HUES6 (cell line): ENCODE measurements around the gene LARP6.
"Not testable (repeated sequence)": the region's sequence is repeated elsewhere in the genome, so short reads cannot be mapped to it uniquely, and the experiment has no call there.

Experiments used
- H3K27ac ChIP-seq: 2 replicates; pipeline ENCODE4 v1.7.0; 2013; ENCODE audit warnings: low read depth, mild to moderate bottlenecking, low read length, inconsistent platforms
- H3K27me3 ChIP-seq: 2 replicates; pipeline ENCODE4 v1.6.1; 2013; ENCODE audit warnings: low read length; ENCODE audit not compliant: control insufficient read depth, insufficient read depth
- H3K36me3 ChIP-seq: 2 replicates; pipeline ENCODE4 v1.6.1; 2013; ENCODE audit warnings: low read length; ENCODE audit not compliant: control insufficient read depth, insufficient read depth
- H3K4me1 ChIP-seq: 2 replicates; pipeline ENCODE4 v1.6.1; 2013; ENCODE audit warnings: low read length; ENCODE audit not compliant: control insufficient read depth, insufficient read depth
- H3K4me3 ChIP-seq: 2 replicates; pipeline ENCODE4 v1.5.1; 2013; ENCODE audit warnings: low read depth, low read length
- H3K9ac ChIP-seq: one replicate; pipeline ENCODE4 v1.6.1; 2013; ENCODE audit warnings: mild to moderate bottlenecking, low read length
- H3K9me3 ChIP-seq: 2 replicates; pipeline ENCODE4 v1.6.1; 2013; ENCODE audit warnings: low read depth, low read length; ENCODE audit not compliant: control insufficient read depth, insufficient read depth

Gene LARP6

GRCh38 chr15:70826634-70827033 lies 27.3 kb downstream of the LARP6 start:
- no peaks in the 10 kb centered on the region for H3K9me3 ChIP-seq
- H3K36me3 ChIP-seq = 0 out of 2 replicates have a peak, but pooled peaks cover 3% of the 10 kb centered on the region
- H3K27ac ChIP-seq = no peak overlapping the region
- H3K27me3 ChIP-seq = no peaks in the 10 kb centered on the region
- peaks cover 2% of the 10 kb centered on the region for H3K4me1 ChIP-seq
- H3K9ac ChIP-seq = no peak overlapping the region
- no peak overlapping the region for H3K4me3 ChIP-seq

- Histone ChIP-seq H3K27ac (no peak overlapping the region), H3K36me3 (no peaks in the 10 kb centered on the region), H3K4me3 (no peak overlapping the region), H3K9me3 (no peaks in the 10 kb centered on the region), H3K27me3 (no peaks in the 10 kb centered on the region), H3K4me1 (peaks cover 2% of the 10 kb centered on the region), H3K9ac (no peak overlapping the region)
Observed at GRCh38 chr15:70825841-70826240, 28.1 kb downstream of the LARP6 start.

- Histone ChIP-seq H3K27ac (no peak overlapping the region), H3K4me3 (no peak overlapping the region), H3K4me1 (peaks cover 2% of the 10 kb centered on the region), H3K9ac (no peak overlapping the region), H3K27me3 (no peaks in the 10 kb centered on the region), H3K9me3 (peaks cover 8% of the 10 kb centered on the region; the same call in 1 of the 2 replicates), H3K36me3 (no peaks in the 10 kb centered on the region)
Observed at GRCh38 chr15:70823196-70823595, 30.8 kb downstream of the LARP6 start.

GRCh38 chr15:70820214-70820613 lies 33.7 kb downstream of the LARP6 start:
- no peaks in the 10 kb centered on the region for H3K27me3 ChIP-seq
- no peak overlapping the region for H3K27ac ChIP-seq
- no peaks in the 10 kb centered on the region for H3K36me3 ChIP-seq
- no peak overlapping the region for H3K4me3 ChIP-seq
- H3K9ac ChIP-seq = no peak overlapping the region
- H3K9me3 ChIP-seq = peaks cover 8% of the 10 kb centered on the region; the same call in 1 of the 2 replicates
- peaks cover 8% of the 10 kb centered on the region for H3K4me1 ChIP-seq

- 0 out of 2 replicates have a peak, but pooled peaks cover 7% of the 10 kb centered on the region for H3K4me1 ChIP-seq
- H3K36me3 ChIP-seq = no peaks in the 10 kb centered on the region
- no peak overlapping the region for H3K4me3 ChIP-seq
- no peak overlapping the region for H3K27ac ChIP-seq
- no peaks in the 10 kb centered on the region for H3K27me3 ChIP-seq
- no peak overlapping the region for H3K9ac ChIP-seq
- peaks cover 8% of the 10 kb centered on the region; the same call in 1 of the 2 replicates for H3K9me3 ChIP-seq
Observed at GRCh38 chr15:70818580-70818979, 35.4 kb downstream of the LARP6 start.

GRCh38 chr15:70817266-70817665 lies 36.7 kb downstream of the LARP6 start:
- H3K27me3 ChIP-seq = no peaks in the 10 kb centered on the region
- H3K4me3 ChIP-seq = no peak overlapping the region
- H3K27ac ChIP-seq = no peak overlapping the region
- H3K4me1 ChIP-seq = 0 out of 2 replicates have a peak, but pooled peaks cover 7% of the 10 kb centered on the region
- H3K36me3 ChIP-seq = no peaks in the 10 kb centered on the region
- H3K9me3 ChIP-seq = peaks cover 8% of the 10 kb centered on the region; the same call in 1 of the 2 replicates
- H3K9ac ChIP-seq = no peak overlapping the region

- peaks cover 8% of the 10 kb centered on the region; the same call in 1 of the 2 replicates for H3K9me3 ChIP-seq
- H3K27ac ChIP-seq = no peak overlapping the region
- H3K4me1 ChIP-seq = 0 out of 2 replicates have a peak, but pooled peaks cover 7% of the 10 kb centered on the region
- no peak overlapping the region for H3K4me3 ChIP-seq
- no peaks in the 10 kb centered on the region for H3K36me3 ChIP-seq
- H3K9ac ChIP-seq = no peak overlapping the region
- no peaks in the 10 kb centered on the region for H3K27me3 ChIP-seq
Observed at GRCh38 chr15:70815604-70816003, 38.4 kb downstream of the LARP6 start.

GRCh38 chr15:70815011-70815410 lies 38.9 kb downstream of the LARP6 start:
- H3K9ac ChIP-seq, H3K9me3 ChIP-seq, H3K27ac ChIP-seq: not testable (repeated sequence)

GRCh38 chr15:70812827-70813364 lies 41.1 kb downstream of the LARP6 start:
- no peak overlapping the region for H3K4me3 ChIP-seq
- H3K4me1 ChIP-seq = 0 out of 2 replicates have a peak, but pooled peaks cover 7% of the 10 kb centered on the region

More at GRCh38 chr15:70815011-70815410, 38.9 kb downstream of the LARP6 start:
- not testable (repeated sequence) for H3K27me3 ChIP-seq, H3K4me1 ChIP-seq, H3K36me3 ChIP-seq, H3K4me3 ChIP-seq

GRCh38 chr15:70810916-70811578 lies 42.9 kb downstream of the LARP6 start:
- Histone ChIP-seq H3K36me3 (no peaks in the 10 kb centered on the region), H3K27ac (no peak overlapping the region), H3K4me1 (0 out of 2 replicates have a peak, but pooled peaks cover 7% of the 10 kb centered on the region), H3K9ac (no peak overlapping the region), H3K4me3 (no peak overlapping the region), H3K9me3 (no peaks in the 10 kb centered on the region), H3K27me3 (no peaks in the 10 kb centered on the region)

More at GRCh38 chr15:70812827-70813364, 41.1 kb downstream of the LARP6 start:
- Histone ChIP-seq H3K9me3 (no peaks in the 10 kb centered on the region), H3K27me3 (no peaks in the 10 kb centered on the region), H3K9ac (no peak overlapping the region), H3K36me3 (no peaks in the 10 kb centered on the region), H3K27ac (no peak overlapping the region)

GRCh38 chr15:70806992-70807712 lies 46.8 kb downstream of the LARP6 start:
- H3K9me3 ChIP-seq = no peaks in the 10 kb centered on the region
- no peak overlapping the region for H3K4me3 ChIP-seq
- H3K9ac ChIP-seq = no peak overlapping the region
- H3K36me3 ChIP-seq = no peaks in the 10 kb centered on the region
- H3K4me1 ChIP-seq = no peaks in the 10 kb centered on the region
- H3K27ac ChIP-seq = no peak overlapping the region
- no peaks in the 10 kb centered on the region for H3K27me3 ChIP-seq
